IMR-90 (cell line): ENCODE results near the gene CLDN34. TPM values are rescaled to one million over a fixed set of nuclear protein-coding genes. Genes with fewer than 3 reads are reported as not detected.

ENCODE experiments used
- ATAC-seq: fragments of 200-7000 bp; cut with Tn5 transposase; 2 replicates; pipeline ENCODE4 v1.9.1; 2020; ENCODE audit warnings: low read depth, mild to moderate bottlenecking, moderate library complexity
- BruUV-seq: library from RNA; stranded (reverse); fragments of 400-500 nt; replicated peaks from 2 replicates; lab custom pipeline; 2021; lab: Mats Ljungman, UMichigan
- CTCF ChIA-PET: fragments of 300-600 bp; formaldehyde crosslinking; extraction: SDS; loops from one replicate; lab custom pipeline; 2021; ENCODE audit warnings: antibody characterized with exemption; lab: Yijun Ruan, JAX
- POLR2A ChIA-PET: fragments of 300-600 bp; sonication (Branson Sonifier 250); formaldehyde crosslinking; loops from one replicate; lab custom pipeline; 2022; ENCODE audit warnings: antibody characterized with exemption; ENCODE audit not compliant: unreplicated experiment; lab: Charles Lee
- DNase-seq: peaks from one replicate; pipeline ENCODE4 v3.0.0; 2013
- H2AFZ ChIP-seq: replicated peaks from 2 replicates; pipeline ENCODE3; 2013; ENCODE audit warnings: low read length, mild to moderate bottlenecking; ENCODE audit not compliant: poor library complexity
- H2AK5ac ChIP-seq: 2 replicates; pipeline ENCODE4 v1.6.1; 2013; ENCODE audit warnings: low read depth, low read length, inconsistent platforms
- H2AK9ac ChIP-seq: replicated peaks from 2 replicates; pipeline ENCODE3; 2013; ENCODE audit warnings: mild to moderate bottlenecking, low read depth, low read length, moderate library complexity; ENCODE audit not compliant: poor library complexity
- H2BK120ac ChIP-seq: 2 replicates; pipeline ENCODE4 v1.6.1; 2013; ENCODE audit warnings: low read depth, low read length, inconsistent platforms
- H2BK15ac ChIP-seq: 3 replicates; pipeline ENCODE4 v1.6.1; 2013; ENCODE audit warnings: low read depth, low read length, inconsistent platforms
- H2BK20ac ChIP-seq: 2 replicates; pipeline ENCODE4 v1.6.1; 2013; ENCODE audit warnings: low read depth, mild to moderate bottlenecking, inconsistent platforms, low read length, moderate library complexity
- H2BK5ac ChIP-seq: 2 replicates; pipeline ENCODE4 v1.6.1; 2013; ENCODE audit warnings: mild to moderate bottlenecking, low read depth, low read length, inconsistent platforms; ENCODE audit not compliant: poor library complexity, severe bottlenecking
- H3K14ac ChIP-seq: replicated peaks from 2 replicates; pipeline ENCODE4 v1.6.1; 2013; ENCODE audit warnings: low read depth, low read length, inconsistent platforms
- H3K18ac ChIP-seq: 2 replicates; pipeline ENCODE4 v1.6.1; 2013; ENCODE audit warnings: low read depth, low read length, control low read depth
- H3K23ac ChIP-seq: 2 replicates; pipeline ENCODE4 v1.6.1; 2013; ENCODE audit warnings: low read depth, low read length, inconsistent platforms
- H3K27ac ChIP-seq: 2 replicates; pipeline ENCODE4 v1.5.1; 2013; ENCODE audit warnings: mild to moderate bottlenecking, control low read depth, low read length; ENCODE audit not compliant: insufficient read depth
- H3K27me3 ChIP-seq: 2 replicates; pipeline ENCODE4 v1.6.1; 2013; ENCODE audit warnings: low read length; ENCODE audit not compliant: control insufficient read depth, insufficient read depth
- H3K36me3 ChIP-seq: 2 replicates; pipeline ENCODE4 v1.6.1; 2013; ENCODE audit warnings: low read length, mixed read lengths; ENCODE audit not compliant: control insufficient read depth, insufficient read depth
- H3K4ac ChIP-seq: 2 replicates; pipeline ENCODE4 v1.6.1; 2013; ENCODE audit warnings: low read depth, low read length, inconsistent platforms
- H3K4me1 ChIP-seq: 2 replicates; pipeline ENCODE4 v1.6.1; 2013; ENCODE audit warnings: low read length, mixed read lengths; ENCODE audit not compliant: control insufficient read depth, insufficient read depth
- H3K4me2 ChIP-seq: 2 replicates; pipeline ENCODE4 v1.6.1; 2013; ENCODE audit warnings: low read depth, mild to moderate bottlenecking, control low read depth, low read length, moderate library complexity
- H3K4me3 ChIP-seq: 2 replicates; pipeline ENCODE4 v1.5.1; 2013; ENCODE audit warnings: low read depth, mild to moderate bottlenecking, control low read depth, low read length, moderate library complexity; ENCODE audit not compliant: insufficient read depth
- H3K56ac ChIP-seq: 2 replicates; pipeline ENCODE4 v1.6.1; 2013; ENCODE audit warnings: low read length, inconsistent platforms; ENCODE audit not compliant: insufficient read depth; ENCODE audit errors: extremely low read depth
- H3K79me1 ChIP-seq, 2 experiments: 2 replicates each; pipeline ENCODE4 v1.6.1; 2013; ENCODE audit warnings: low read length in 2 of 2, inconsistent platforms in 1 of 2, low read depth in 1 of 2
- H3K9ac ChIP-seq: 2 replicates; pipeline ENCODE4 v1.6.1; 2013; ENCODE audit warnings: low read depth, low read length, control low read depth
- H3K9me1 ChIP-seq: 2 replicates; pipeline ENCODE4 v1.6.1; 2013; ENCODE audit warnings: low read length, inconsistent platforms; ENCODE audit not compliant: insufficient read depth
- H3K9me3 ChIP-seq: 2 replicates; pipeline ENCODE4 v1.6.1; 2013; ENCODE audit warnings: low read length; ENCODE audit not compliant: control insufficient read depth, insufficient read depth
- H4K20me1 ChIP-seq: 2 replicates; pipeline ENCODE4 v1.6.1; 2013; ENCODE audit warnings: low read length, inconsistent platforms; ENCODE audit not compliant: insufficient read depth
- H4K5ac ChIP-seq: 2 replicates; pipeline ENCODE4 v1.6.1; 2013; ENCODE audit warnings: mild to moderate bottlenecking, low read depth, low read length, control low read depth
- H4K8ac ChIP-seq, 2 experiments: 2 replicates each; pipeline ENCODE4 v1.6.1; 2013; ENCODE audit warnings: low read depth in 2 of 2, low read length in 2 of 2, control low read depth in 1 of 2, inconsistent platforms in 1 of 2
- H4K91ac ChIP-seq: 2 replicates; pipeline ENCODE4 v1.6.1; 2013; ENCODE audit warnings: low read depth, low read length, inconsistent platforms; ENCODE audit not compliant: insufficient read depth
- BHLHE40 ChIP-seq: fragments of 150-350 bp; IDR thresholded peaks from 2 replicates; pipeline ENCODE4 v1.6.1; 2016; ENCODE audit warnings: mild to moderate bottlenecking, low read depth, low read length
- ELK1 ChIP-seq: fragments of 150-350 bp; IDR thresholded peaks from 2 replicates; pipeline ENCODE4 v1.6.1; 2016; ENCODE audit warnings: low read depth, mild to moderate bottlenecking, low read length, moderate library complexity, borderline replicate concordance
- FOS ChIP-seq: fragments of 150-350 bp; IDR thresholded peaks from 2 replicates; pipeline ENCODE4 v1.6.1; 2016; ENCODE audit warnings: low read depth, low read length
- MAFK ChIP-seq: IDR thresholded peaks from 2 replicates; pipeline ENCODE4 v1.6.1; 2012; ENCODE audit warnings: low read depth, low read length, improper control_type of control experiment
- NFE2L2 ChIP-seq: fragments of 150-350 bp; IDR thresholded peaks from 2 replicates; pipeline ENCODE4 v1.6.1; 2016; ENCODE audit warnings: low read depth, mild to moderate bottlenecking, low read length
- POLR2A ChIP-seq: IDR thresholded peaks from 2 replicates; pipeline ENCODE4 v1.6.1; 2012; ENCODE audit warnings: mild to moderate bottlenecking, low read depth, low read length
- RAD21 ChIP-seq: IDR thresholded peaks from 2 replicates; pipeline ENCODE4 v1.6.1; 2012; ENCODE audit warnings: low read length, improper control_type of control experiment
- RFX5 ChIP-seq: IDR thresholded peaks from 2 replicates; pipeline ENCODE4 v1.8.0; 2012; ENCODE audit warnings: low read depth, mild to moderate bottlenecking, low read length, moderate library complexity
- SMC3 ChIP-seq: fragments of 150-350 bp; IDR thresholded peaks from 2 replicates; pipeline ENCODE4 v1.6.1; 2016; ENCODE audit warnings: low read depth, mild to moderate bottlenecking, antibody characterized with exemption, low read length, moderate library complexity
- USF2 ChIP-seq: fragments of 150-350 bp; IDR thresholded peaks from 2 replicates; pipeline ENCODE4 v1.6.1; 2017; ENCODE audit warnings: mild to moderate bottlenecking, antibody characterized with exemption, low read length, low read depth
- WGBS, 2 experiments: methylation state at CpG; one replicate each; pipeline versions ENCODE4 v1.1.5 to v1.1.7; 2013; ENCODE audit warnings: missing lambda C conversion rate in 2 of 2; ENCODE audit not compliant: insufficient read length in 1 of 2; ENCODE audit errors: extremely low coverage in 2 of 2; 5-methylcytosine and 5-hydroxymethylcytosine counted together
- dilution Hi-C: fragments of 300-500 bp; cut with HindIII; formaldehyde crosslinking; loops from one replicate; pipeline ENCODE4 v1.14.3; 2018; ENCODE audit warnings: low sequenced_read_pairs; ENCODE audit not compliant: unreplicated experiment
- in situ Hi-C: fragments of 300-500 bp; cut with MboI; formaldehyde crosslinking; loops from 3 replicates; pipeline ENCODE4 v1.14.3; 2019; ENCODE audit warnings: low sequenced_read_pairs, inconsistent platforms, mixed read lengths
- intact Hi-C: fragments of 100-400 bp; cut with micrococcal nuclease; formaldehyde crosslinking; loops from 2 replicates; pipeline ENCODE4 v1.10.0; 2022
- polyA plus RNA-seq, 3 experiments: library from polyadenylated mRNA; depleted of rRNA; stranded (reverse); fragments of >200 nt; gene quantifications; 2 replicates each; pipeline ENCODE4 v1.2.3, GENCODE V29; 2012; ENCODE audit warnings: low replicate concordance in 1 of 3
- total RNA-seq: library from RNA; depleted of rRNA; stranded (reverse); fragments of >200 nt; gene quantifications from 2 replicates; pipeline ENCODE4 v1.2.3, GENCODE V29; 2012

The CLDN34 gene
- total and polyA plus RNA-seq, 2 of the 4 experiments (the other 2 are of a cell fraction) = 0.14 TPM; not detected in 1

GRCh38 chrX:9947131-9947794 lies 19.9 kb upstream of the CLDN34 start:
- Histone ChIP-seq H2BK15ac (no peak overlapping the region), H2BK120ac (no peak overlapping the region), H2BK20ac (no peak overlapping the region), H3K9ac (no peak overlapping the region), H3K9me3 (peaks cover 3% of the 10 kb centered on the region; the same call in 1 of the 2 replicates), H2BK5ac (no peak overlapping the region), H3K27ac (no peak overlapping the region), H3K27me3 (no peaks in the 10 kb centered on the region), H3K4me3 (no peak overlapping the region), H3K56ac (no peak overlapping the region), H4K8ac (no peak overlapping the region), H3K14ac (no peak overlapping the region), H3K4me1 (peaks cover 5% of the 10 kb centered on the region; the same call in 1 of the 2 replicates), H2AK9ac (no peak overlapping the region), H3K9me1 (0 out of 2 replicates have a peak, but pooled peaks cover 2% of the 10 kb centered on the region), H2AK5ac (no peak overlapping the region), H2AFZ (no peak overlapping the region), H3K23ac (no peak overlapping the region), H3K36me3 (peaks cover 2% of the 10 kb centered on the region; the same call in 1 of the 2 replicates), H3K4ac (no peak overlapping the region), H4K91ac (no peak overlapping the region), H3K4me2 (no peak overlapping the region), H4K5ac (no peak overlapping the region), H3K18ac (no peak overlapping the region), H3K79me1 (no peaks in the 10 kb centered on the region), H4K20me1 (no peaks in the 10 kb centered on the region)
- ChIA-PET POLR2A (no interaction called here), CTCF (no interaction called here)
- intact Hi-C loops = no loop called here
- dilution Hi-C loops = no loop called here
- in situ Hi-C loops = no loop called here
- WGBS, 2 experiments = 58% methylated on average over 6 of the region's 10 CpGs; no CpG with 5 or more reads in 1 of the 2 experiments
- BruUV-seq = no TSS peak
- DNase-seq (no peak), ATAC-seq (no peak)
- no peak for TF ChIP-seq POLR2A
- no peak for TF ChIP-seq BHLHE40
- no peak for TF ChIP-seq USF2
- no peak for TF ChIP-seq NFE2L2
- TF ChIP-seq RAD21 = no peak
- TF ChIP-seq RFX5 = no peak
- no peak for TF ChIP-seq MAFK
- no peak for TF ChIP-seq ELK1
- no peak for TF ChIP-seq SMC3
- TF ChIP-seq FOS = no peak
